Small intestine (tissue), 7 donors: ENCODE results near the gene AGO1. TPM values are rescaled to one million over a fixed set of nuclear protein-coding genes. Genes with fewer than 3 reads are reported as not detected.
"Not testable (repeated sequence)": the region's sequence is repeated elsewhere in the genome, so short reads cannot be mapped to it uniquely, and the experiment has no call there.

Source experiments
- DNase-seq, 2 donors: peaks; one replicate each; pipeline versions ENCODE4 v3.0.0 to v3.0.0-alpha.2; 2013
- FAIRE-seq: peaks from 2 replicates; lab custom pipeline; 2012; peaks lifted over from hg19 to GRCh38; lab: Jason Lieb, UNC
- H3K27ac ChIP-seq, 3 donors: one replicate each; pipeline ENCODE4 v1.5.1; 2013; ENCODE audit warnings: low read length in 2 of 3, mild to moderate bottlenecking in 2 of 3, control low read depth in 1 of 3, inconsistent platforms in 1 of 3, low read depth in 1 of 3, moderate library complexity in 1 of 3
- H3K27me3 ChIP-seq, 3 donors: one replicate each; pipeline ENCODE4 v1.6.1; 2013; ENCODE audit warnings: low read length in 3 of 3, inconsistent platforms in 1 of 3; ENCODE audit not compliant: control insufficient read depth in 3 of 3, insufficient read depth in 3 of 3
- H3K36me3 ChIP-seq, 3 donors: one replicate each; pipeline ENCODE4 v1.6.1; 2013; ENCODE audit warnings: low read length in 3 of 3, inconsistent platforms in 1 of 3, low read depth in 1 of 3, mild to moderate bottlenecking in 1 of 3, moderate library complexity in 1 of 3; ENCODE audit not compliant: control insufficient read depth in 3 of 3, insufficient read depth in 2 of 3
- H3K4me1 ChIP-seq, 3 donors: one replicate each; pipeline ENCODE4 v1.6.1; 2013; ENCODE audit warnings: low read length in 2 of 3, inconsistent platforms in 1 of 3, low read depth in 1 of 3, mild to moderate bottlenecking in 1 of 3, moderate library complexity in 1 of 3; ENCODE audit not compliant: control insufficient read depth in 3 of 3, insufficient read depth in 2 of 3
- H3K4me3 ChIP-seq, 3 donors: one replicate each; pipeline ENCODE4 v1.5.1; 2013; ENCODE audit warnings: low read length in 3 of 3, control low read depth in 1 of 3, inconsistent platforms in 1 of 3, low read depth in 1 of 3, mild to moderate bottlenecking in 1 of 3, moderate library complexity in 1 of 3
- H3K9me3 ChIP-seq, 2 donors: one replicate each; pipeline ENCODE4 v1.6.1; 2013; ENCODE audit warnings: low read depth in 1 of 2, low read length in 1 of 2; ENCODE audit not compliant: control insufficient read depth in 2 of 2, insufficient read depth in 1 of 2
- WGBS, 3 donors: extraction: QIAGEN DNeasy Blood & Tissue Kit; methylation state at CpG; one replicate each; pipeline ENCODE4 v1.1.7; 2013; 5-methylcytosine and 5-hydroxymethylcytosine counted together
- polyA plus RNA-seq, 4 donors: library from polyadenylated mRNA; stranded (reverse) in 3 of 4; unstranded in 1 of 4; fragments of 200-250 nt in 3 of 4; fragments of 120-200 nt in 1 of 4; gene quantifications; one replicate each; pipeline versions ENCODE4 v1.2.1 to v1.2.3, GENCODE V29; 2013
- donor health status: healthy with polysubstance abuse.
- donor health status: control.
- donor health status: control.
- donor health status: Bipolar disorder and iron deficiency.
- donor health status: healthy.

The AGO1 gene
- polyA plus RNA-seq, 4 donors, result 2.4 to 16.8 (median 7.0) TPM

- Histone ChIP-seq H3K36me3 (peaks cover 0 to 2% (median 0%) of the 10 kb centered on the region in 3 donors), H3K9me3 (no peaks in the 10 kb centered on the region), H3K27ac (no peak overlapping the region), H3K4me3 (no peak overlapping the region), H3K27me3 (no peaks in the 10 kb centered on the region), H3K4me1 (peaks cover 0 to 5% (median 0%) of the 10 kb centered on the region in 3 donors)
- 67 to 85% (median 84%) methylated on average over 3 of the region's 3 CpGs for WGBS, 3 donors
- DNase-seq, result no peak
- FAIRE-seq, result no peak
Observed at GRCh38 chr1:35860696-35861095, 22.3 kb upstream of the AGO1 start.

GRCh38 chr1:35863136-35863535, 19.9 kb upstream of the AGO1 start:
- Histone ChIP-seq H3K4me3 (no peak overlapping the region), H3K27ac (no peak overlapping the region), H3K27me3 (no peaks in the 10 kb centered on the region), H3K4me1 (no peaks in the 10 kb centered on the region), H3K9me3 (no peaks in the 10 kb centered on the region), H3K36me3 (no peaks in the 10 kb centered on the region)
- DNase-seq (no peak), FAIRE-seq (no peak)
- WGBS, 3 donors, result 84 to 94% (median 93%) methylated on average over 1 of the region's 1 CpG

- H3K4me3 ChIP-seq, result no peak overlapping the region
- H3K27me3 ChIP-seq, result no peaks in the 10 kb centered on the region
- no peaks in the 10 kb centered on the region for H3K9me3 ChIP-seq
- H3K4me1 ChIP-seq, result no peaks in the 10 kb centered on the region
- FAIRE-seq (no peak), DNase-seq (no peak)
- WGBS, 3 donors, result 47 to 66% (median 61%) methylated on average over 3 of the region's 3 CpGs
- no peak overlapping the region for H3K27ac ChIP-seq
- no peaks in the 10 kb centered on the region for H3K36me3 ChIP-seq
Observed at GRCh38 chr1:35863881-35864625, 19.0 kb upstream of the AGO1 start.

- 87 to 95% (median 93%) methylated on average over 5 of the region's 5 CpGs for WGBS, 3 donors
- no peak overlapping the region for H3K4me3 ChIP-seq
- H3K27ac ChIP-seq, result no peak overlapping the region
- DNase-seq (no peak), FAIRE-seq (no peak)
- no peaks in the 10 kb centered on the region for H3K27me3 ChIP-seq
- H3K36me3 ChIP-seq, result no peaks in the 10 kb centered on the region
- no peaks in the 10 kb centered on the region for H3K9me3 ChIP-seq
- no peaks in the 10 kb centered on the region for H3K4me1 ChIP-seq
Observed at GRCh38 chr1:35864813-35865212, 18.2 kb upstream of the AGO1 start.

- H3K36me3 ChIP-seq, result no peaks in the 10 kb centered on the region
- H3K9me3 ChIP-seq, result no peaks in the 10 kb centered on the region
- no peaks in the 10 kb centered on the region for H3K4me1 ChIP-seq
- no peak overlapping the region for H3K27ac ChIP-seq
- DNase-seq (no peak), FAIRE-seq (no peak)
- WGBS, 3 donors, result 74 to 97% (median 94%) methylated on average over 3 of the region's 3 CpGs
- no peaks in the 10 kb centered on the region for H3K27me3 ChIP-seq
- H3K4me3 ChIP-seq, result no peak overlapping the region
Observed at GRCh38 chr1:35866991-35867390, 16.0 kb upstream of the AGO1 start.

GRCh38 chr1:35869245-35869950, 13.6 kb upstream of the AGO1 start:
- 91 to 92% (median 92%) methylated on average over 33 to 34 of the region's 34 CpGs for WGBS, 3 donors
- FAIRE-seq, H3K27me3 ChIP-seq, H3K4me1 ChIP-seq, H3K36me3 ChIP-seq, H3K27ac ChIP-seq, DNase-seq, H3K4me3 ChIP-seq, H3K9me3 ChIP-seq: not testable (repeated sequence)

- WGBS, 3 donors, result 77 to 95% (median 88%) methylated on average over 2 of the region's 2 CpGs
Observed at GRCh38 chr1:35870651-35871309, 12.2 kb upstream of the AGO1 start.

GRCh38 chr1:35873243-35873750, 9.7 kb upstream of the AGO1 start:
- Histone ChIP-seq H3K4me3 (no peak overlapping the region), H3K9me3 (no peaks in the 10 kb centered on the region), H3K27ac (no peak overlapping the region), H3K27me3 (no peaks in the 10 kb centered on the region), H3K4me1 (no peaks in the 10 kb centered on the region), H3K36me3 (no peaks in the 10 kb centered on the region)
- WGBS, 3 donors, result 77 to 80% (median 79%) methylated on average over 4 of the region's 4 CpGs
- no peak for DNase-seq
- no peak for FAIRE-seq

More at GRCh38 chr1:35870651-35871309, 12.2 kb upstream of the AGO1 start:
- no peaks in the 10 kb centered on the region for H3K27me3 ChIP-seq
- H3K9me3 ChIP-seq, result no peaks in the 10 kb centered on the region
- H3K4me1 ChIP-seq, result no peaks in the 10 kb centered on the region
- no peak for FAIRE-seq
- no peaks in the 10 kb centered on the region for H3K36me3 ChIP-seq
- H3K4me3 ChIP-seq, result no peak overlapping the region
- no peak overlapping the region for H3K27ac ChIP-seq
- DNase-seq, result no peak
